GM08714 (cell line): ENCODE results near the gene TP53I11.

Experiments
- H3K4me3 ChIP-seq: fragments of 200-500 bp; sonication (Bioruptor generic); 2 replicates; pipeline ENCODE4 v1.5.1; 2014; ENCODE audit warnings: mild to moderate bottlenecking, low read length, inconsistent platforms
- ZNF274 ChIP-seq: IDR thresholded peaks from 2 replicates; pipeline ENCODE4 v1.6.1; 2012; ENCODE audit warnings: mild to moderate bottlenecking, low read depth, low read length

The TP53I11 gene

GRCh38 chr11:44943118-44943517 lies 7.6 kb downstream of the TP53I11 start:
- H3K4me3 ChIP-seq: no peak overlapping the region

GRCh38 chr11:44942029-44942955 lies 8.4 kb downstream of the TP53I11 start:
- no peak for TF ChIP-seq ZNF274
- H3K4me3 ChIP-seq: no peak overlapping the region

More at GRCh38 chr11:44943118-44943517, 7.6 kb downstream of the TP53I11 start:
- TF ChIP-seq ZNF274: no peak

GRCh38 chr11:44941259-44942021 lies 9.2 kb downstream of the TP53I11 start:
- TF ChIP-seq ZNF274: no peak

GRCh38 chr11:44940835-44941234 lies 9.8 kb downstream of the TP53I11 start:
- TF ChIP-seq ZNF274: no peak
- H3K4me3 ChIP-seq: no peak overlapping the region

More at GRCh38 chr11:44941259-44942021, 9.2 kb downstream of the TP53I11 start:
- no peak overlapping the region for H3K4me3 ChIP-seq

- no peak for TF ChIP-seq ZNF274
- H3K4me3 ChIP-seq: no peak overlapping the region
These were observed 10.3 kb downstream of the TP53I11 start for GRCh38 chr11:44940404-44940803.

GRCh38 chr11:44939673-44940395 lies 10.8 kb downstream of the TP53I11 start:
- no peak for TF ChIP-seq ZNF274
- no peak overlapping the region for H3K4me3 ChIP-seq

GRCh38 chr11:44938066-44938691 lies 12.5 kb downstream of the TP53I11 start:
- no peak for TF ChIP-seq ZNF274

GRCh38 chr11:44936951-44937543 lies 13.6 kb downstream of the TP53I11 start:
- TF ChIP-seq ZNF274: no peak
- H3K4me3 ChIP-seq: no peak overlapping the region

More at GRCh38 chr11:44938066-44938691, 12.5 kb downstream of the TP53I11 start:
- no peak overlapping the region for H3K4me3 ChIP-seq

GRCh38 chr11:44936525-44936924 lies 14.2 kb downstream of the TP53I11 start:
- TF ChIP-seq ZNF274: no peak
- no peak overlapping the region for H3K4me3 ChIP-seq

GRCh38 chr11:44934735-44935250 lies 15.9 kb downstream of the TP53I11 start:
- TF ChIP-seq ZNF274: no peak
- H3K4me3 ChIP-seq: no peak overlapping the region

GRCh38 chr11:44934110-44934509 lies 16.6 kb downstream of the TP53I11 start:
- no peak for TF ChIP-seq ZNF274
- H3K4me3 ChIP-seq: no peak overlapping the region

GRCh38 chr11:44931466-44931865 lies 19.2 kb downstream of the TP53I11 start:
- no peak overlapping the region for H3K4me3 ChIP-seq
- TF ChIP-seq ZNF274: no peak

GRCh38 chr11:44930588-44931302 lies 19.9 kb downstream of the TP53I11 start:
- no peak overlapping the region for H3K4me3 ChIP-seq
- TF ChIP-seq ZNF274: no peak
